T-helper 1 cell (primary cell): Measurements from ENCODE around the gene DCN.

Experiments
- DNase-seq, 5 donors: peaks; one replicate each; pipeline ENCODE4 v3.0.0-alpha.2; 2012 to 2020

The DCN gene

DNA sequence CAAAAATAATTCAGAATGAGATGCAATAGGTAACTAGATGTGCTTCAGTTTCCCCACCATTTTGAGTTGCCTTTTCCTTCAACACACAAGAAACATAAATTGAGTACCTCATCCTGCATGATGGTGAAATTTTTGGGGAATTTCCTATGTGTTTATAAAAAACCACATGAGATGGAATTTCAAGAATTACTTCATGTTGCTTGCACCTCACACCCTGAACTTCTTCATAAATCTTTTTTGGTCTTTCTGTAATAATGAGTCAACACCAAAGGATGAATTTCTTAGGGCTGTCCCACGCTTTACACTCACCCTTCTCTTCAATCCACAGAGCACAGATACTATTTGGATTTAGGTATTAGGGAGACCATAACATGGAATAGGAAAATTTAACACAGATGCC is 48.7 kb downstream of the DCN start:
- DNase-seq = no peak

DNA sequence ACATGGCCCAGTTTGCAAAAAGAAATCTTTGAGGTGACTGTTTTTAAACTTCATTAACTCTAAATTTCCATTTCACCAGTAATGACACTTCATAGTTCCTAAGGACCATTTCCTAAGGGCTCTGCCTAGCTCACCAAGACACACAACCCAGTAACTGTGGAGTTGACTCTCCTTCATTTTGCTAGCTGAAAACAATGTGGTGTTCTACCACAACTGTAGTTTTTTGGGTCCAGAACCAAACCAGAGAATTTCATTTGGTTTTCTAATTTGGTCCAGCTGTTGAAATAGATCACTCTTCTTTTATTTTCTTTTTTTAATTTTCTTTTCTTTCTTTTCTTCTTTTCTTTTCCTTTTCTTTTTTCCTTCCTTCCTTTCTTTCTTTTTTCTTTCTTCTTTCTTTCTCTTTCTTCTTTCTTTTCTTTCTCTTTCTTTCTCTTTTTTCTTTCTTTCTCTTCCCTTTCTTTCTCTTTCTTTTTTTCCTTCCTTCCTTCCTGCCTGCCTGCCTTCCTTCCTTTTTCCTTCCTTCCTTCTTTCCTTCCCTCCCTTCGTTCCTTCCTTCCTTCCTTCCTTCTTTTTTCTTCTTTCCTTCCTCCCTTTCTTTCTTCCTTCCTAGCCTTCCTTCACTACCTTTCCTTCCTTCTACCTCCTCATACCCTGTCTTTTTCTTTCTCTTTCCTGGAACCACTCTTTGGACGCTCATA is 52.8 kb downstream of the DCN start:
- DNase-seq = no peak

DNA sequence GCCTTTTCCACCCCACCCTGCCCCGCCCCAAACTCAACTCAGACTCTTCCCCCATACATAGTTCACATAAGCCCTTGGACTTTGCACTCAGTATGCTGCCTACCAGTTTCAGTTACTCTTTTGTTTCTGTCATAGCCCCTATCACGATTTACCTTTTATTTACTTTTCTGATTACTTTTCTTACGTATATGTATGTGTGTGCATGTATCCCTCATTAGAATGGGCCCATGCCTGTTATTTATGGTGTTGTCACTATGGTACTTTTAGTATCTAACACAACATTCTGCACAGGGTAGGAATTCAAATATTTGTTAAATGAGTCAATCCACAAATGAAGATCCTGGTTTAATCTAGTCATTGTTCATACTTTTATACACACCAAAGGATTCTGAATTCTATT is 54.9 kb downstream of the DCN start:
- no peak for DNase-seq

DNA sequence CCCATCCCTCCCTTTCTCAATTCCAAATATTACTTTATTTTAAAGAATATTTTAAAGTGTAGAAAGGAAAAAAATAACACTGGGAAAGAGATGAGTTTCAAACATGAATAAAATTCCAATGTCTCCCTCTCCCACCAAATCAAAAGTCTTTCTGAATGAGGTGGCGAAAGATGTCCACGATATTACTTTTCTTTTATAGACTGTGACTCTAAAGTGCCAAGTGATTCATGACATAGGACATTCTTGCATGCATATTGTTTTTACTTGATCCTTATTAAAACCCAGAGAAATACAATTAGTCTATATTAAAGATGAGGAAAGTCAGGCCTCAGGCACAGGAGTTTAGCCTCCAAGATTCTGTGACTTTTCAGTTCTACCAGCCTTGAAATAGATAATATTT is 55.3 kb downstream of the DCN start:
- DNase-seq = no peak

DNA sequence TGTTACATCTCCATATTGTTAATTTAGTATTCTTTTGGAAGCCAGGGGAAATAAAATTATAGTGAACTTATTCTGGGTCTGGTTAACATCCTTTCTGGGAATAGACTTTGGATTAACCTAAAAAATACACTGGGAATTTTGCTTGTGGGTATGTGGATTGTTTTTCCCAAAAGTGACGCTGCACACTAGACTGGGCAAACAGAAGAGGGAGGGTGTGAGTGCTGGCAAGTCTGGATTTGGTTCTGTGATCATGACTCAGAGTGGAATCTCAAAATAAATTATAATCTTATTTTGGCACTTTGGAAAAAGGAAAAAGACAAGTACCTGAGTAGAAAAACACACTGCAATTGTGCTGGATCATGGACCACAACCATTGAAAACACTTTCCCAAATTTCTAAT is 56.1 kb downstream of the DCN start:
- no peak for DNase-seq

DNA sequence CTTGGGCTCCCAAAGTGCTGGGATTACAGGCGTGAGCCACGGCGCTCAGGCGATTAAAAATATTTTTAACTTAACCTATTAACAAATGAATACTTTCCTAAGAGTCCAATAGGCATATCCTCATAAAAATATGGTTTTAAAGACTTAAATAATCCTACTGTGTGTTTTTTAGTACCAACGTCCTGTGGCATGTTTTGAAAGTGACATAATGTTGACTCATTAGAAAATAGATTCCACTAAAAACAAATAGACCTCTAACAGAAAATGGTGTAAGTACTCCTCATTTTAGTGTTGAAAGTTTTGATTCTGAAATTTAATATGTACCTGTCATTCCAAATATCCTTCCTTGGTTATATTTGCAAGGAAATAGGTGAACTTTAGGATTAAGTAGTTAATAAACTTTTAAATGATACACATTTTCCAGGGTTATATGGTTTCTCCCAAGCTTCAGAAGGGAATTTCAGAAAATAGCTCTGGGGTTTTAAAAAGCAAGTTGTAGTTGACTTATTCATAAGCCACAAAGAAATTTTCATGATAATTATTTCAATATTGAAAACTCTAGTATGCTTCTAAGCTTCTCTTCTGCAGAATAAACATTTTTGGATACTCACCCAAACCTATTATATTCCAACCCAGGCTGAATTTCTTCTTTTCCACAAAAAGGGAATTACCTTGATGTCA is 59.2 kb downstream of the DCN start:
- DNase-seq = no peak

DNA sequence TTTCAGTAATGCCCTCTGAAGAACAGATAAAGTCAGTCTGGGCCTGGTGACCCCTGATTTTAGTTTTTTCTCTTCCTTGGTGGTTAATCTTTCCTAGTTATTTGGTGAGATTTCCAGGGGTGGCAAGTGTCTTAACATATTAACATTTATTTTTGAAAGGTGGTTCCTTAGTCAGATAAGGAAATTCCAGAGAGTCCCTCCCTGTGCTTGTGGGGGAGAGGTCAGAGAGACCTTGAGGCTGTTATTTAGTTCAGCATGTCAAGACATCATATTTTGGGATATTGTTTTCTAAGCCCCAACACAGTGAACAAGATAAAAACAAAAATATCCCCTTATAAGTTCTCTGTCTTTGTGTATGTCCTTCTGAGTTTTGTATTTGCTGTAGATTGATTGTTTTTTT is 61.8 kb downstream of the DCN start:
- DNase-seq = no peak

DNA sequence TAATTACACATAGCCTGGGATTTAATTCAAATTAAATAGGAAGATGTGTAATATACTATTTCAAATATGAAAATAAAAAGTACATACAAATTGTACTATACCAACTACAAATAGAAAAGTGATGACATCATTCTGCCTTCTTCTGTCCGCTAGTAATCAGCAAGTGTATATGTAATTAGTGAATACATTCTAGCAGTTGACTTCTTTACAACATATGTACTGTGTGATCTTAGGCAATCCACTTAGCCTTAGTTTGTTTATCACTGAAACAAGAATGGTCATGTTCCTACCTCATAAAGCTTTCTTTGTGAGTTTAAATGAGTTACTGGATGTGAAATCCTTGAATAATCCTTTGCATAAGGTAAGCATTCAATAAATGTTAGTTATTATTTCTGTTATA is 63.5 kb downstream of the DCN start:
- DNase-seq = no peak

DNA sequence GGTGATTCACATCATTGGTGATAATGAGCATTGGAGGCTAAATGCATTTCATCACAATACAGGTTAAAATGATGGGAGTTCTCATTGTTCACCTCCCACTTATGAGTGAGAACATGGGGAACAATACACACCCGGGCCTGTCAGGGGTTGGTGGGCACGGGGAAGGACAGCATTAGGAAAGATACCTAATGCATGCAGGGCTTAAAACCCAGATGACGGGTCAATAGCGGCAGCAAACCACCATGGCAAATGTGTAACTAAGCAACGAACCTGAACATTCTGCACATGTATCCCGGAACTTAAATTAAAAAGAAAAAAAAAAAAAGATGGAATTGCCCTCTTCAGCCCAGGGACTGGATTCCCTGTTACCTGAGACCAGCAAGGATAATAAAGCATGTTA is 69.0 kb downstream of the DCN start:
- DNase-seq = no peak

DNA sequence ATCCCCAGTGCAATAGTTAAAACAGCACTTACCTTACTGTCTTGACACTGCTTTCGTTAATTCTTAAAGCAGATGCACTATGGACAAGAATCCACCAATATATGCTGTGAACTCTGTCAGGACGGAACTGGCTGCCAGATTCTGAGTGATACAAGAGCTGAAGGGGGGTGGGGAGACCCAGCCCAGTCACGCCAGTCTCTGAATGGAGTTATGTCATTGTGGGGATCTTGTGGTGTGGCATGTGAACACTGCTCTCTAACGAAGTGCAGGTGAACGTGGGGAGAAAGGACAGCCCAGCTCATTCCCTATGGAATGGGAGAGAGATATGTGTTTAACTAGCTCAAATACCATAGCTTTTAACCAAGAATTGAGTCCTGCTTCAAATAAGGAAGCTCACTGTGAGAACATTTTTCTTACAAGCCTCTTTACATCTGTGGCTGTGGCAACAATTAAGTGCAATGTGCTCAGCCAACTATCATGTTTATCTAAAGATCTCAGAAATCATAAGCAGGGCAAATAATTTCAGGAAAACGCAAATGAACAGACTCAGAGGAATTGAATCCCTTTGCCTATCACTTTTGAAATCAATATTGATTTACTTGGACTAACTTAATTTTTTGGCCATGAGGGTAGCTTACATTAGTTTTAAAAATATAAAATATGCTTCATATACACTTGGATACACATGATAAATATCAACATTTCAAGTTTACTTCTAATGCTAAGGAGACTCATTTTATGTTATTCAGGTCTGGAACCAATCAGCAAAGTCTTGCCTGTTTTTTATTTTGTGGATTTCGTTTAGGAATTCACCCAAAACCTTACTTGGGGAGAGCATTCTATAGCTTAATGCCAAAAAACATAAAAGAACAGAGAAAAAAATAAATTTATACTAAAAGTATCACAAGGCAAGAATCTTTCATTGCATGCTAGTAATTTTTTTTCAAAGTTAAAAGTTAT is 71.0 kb downstream of the DCN start, which contains the start of gene LUM:
Gene LUM (minus strand): TSS at position 129 of the 960 bp plus-strand sequence. CDS start 2,515 bp downstream, outside the sequence.
- DNase-seq = no peak

DNA sequence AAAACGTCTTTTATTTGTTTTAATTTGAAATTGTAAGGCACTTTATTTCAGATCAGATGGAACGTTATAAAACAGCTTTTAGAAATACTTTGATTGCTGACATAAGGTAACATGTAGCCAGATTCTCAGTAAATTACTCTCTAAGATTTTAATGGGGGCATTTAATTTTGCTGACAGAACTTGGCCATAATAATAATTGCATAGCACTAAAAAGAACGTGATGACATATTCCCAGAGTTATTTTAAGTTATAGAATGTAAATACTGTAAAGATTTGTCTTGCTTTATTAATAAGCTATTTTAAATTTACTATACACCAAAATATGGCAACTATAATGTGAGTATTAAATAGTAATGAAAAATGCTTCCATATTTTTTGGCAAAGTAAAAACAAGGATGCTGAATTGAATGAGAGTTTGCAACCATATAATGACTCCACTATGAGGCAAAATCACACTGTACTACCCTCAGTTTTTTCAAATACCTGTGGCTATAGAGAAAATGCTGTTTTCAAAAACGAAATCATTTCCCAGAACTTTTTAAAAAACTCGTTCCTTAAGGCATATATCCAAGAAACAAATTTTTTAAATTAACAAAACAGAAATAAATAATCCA is 72.2 kb downstream of the DCN start:
- DNase-seq = no peak

DNA sequence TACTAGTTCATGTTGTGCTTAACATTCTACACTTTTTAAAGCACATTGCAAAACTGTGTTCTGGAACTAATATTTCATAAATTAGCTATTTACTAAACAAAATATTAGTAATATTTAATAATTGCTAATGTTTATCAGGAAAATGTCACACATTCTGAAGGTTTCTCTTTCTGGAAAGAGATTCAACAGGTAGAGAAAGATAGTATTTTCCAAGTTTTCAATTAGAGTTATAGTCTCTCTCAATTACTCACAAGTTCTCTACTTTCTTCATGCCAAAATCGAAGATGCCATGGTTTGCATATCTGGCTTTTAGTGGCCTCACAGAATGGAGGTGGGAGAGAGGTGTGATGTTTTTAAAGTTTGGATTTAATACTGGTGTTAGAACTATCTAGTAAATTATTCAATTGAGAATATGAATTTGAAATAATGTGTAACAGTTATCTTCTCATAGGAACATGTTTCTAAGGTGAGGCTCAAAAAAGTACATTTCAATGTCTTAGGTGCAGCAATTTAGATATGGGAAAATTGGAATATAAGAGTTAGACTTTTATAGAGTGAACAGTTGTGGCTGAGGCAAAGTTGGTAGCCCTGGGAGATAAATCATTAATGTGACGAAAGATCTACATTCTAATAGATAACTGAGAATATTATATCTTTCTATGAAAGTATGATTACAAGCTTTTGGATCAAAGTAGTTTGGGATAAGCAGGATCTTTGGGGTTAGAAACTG is 72.9 kb downstream of the DCN start:
- DNase-seq = no peak

DNA sequence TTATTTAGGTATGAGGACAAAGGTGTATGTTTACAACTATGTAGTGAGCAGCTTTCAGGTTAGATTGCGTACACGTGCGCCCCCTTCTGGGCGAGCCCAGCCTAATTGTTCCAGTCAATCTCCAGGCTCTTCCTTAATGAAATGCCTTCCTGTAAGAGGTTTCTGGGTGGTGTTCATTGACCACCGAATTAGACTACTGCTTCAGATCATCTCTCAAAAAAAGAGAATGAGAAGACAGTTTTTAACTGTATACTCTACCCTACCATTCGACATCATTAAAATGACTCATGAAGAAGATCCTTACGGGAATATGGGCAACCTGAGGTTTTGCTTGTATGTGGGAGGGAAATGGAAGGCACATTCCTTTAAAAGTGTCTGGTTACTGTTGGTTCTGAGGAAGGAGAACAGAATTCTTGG is 73.5 kb downstream of the DCN start:
- peak in 2 of 5 donors; percentile 11 to 37 for DNase-seq

DNA sequence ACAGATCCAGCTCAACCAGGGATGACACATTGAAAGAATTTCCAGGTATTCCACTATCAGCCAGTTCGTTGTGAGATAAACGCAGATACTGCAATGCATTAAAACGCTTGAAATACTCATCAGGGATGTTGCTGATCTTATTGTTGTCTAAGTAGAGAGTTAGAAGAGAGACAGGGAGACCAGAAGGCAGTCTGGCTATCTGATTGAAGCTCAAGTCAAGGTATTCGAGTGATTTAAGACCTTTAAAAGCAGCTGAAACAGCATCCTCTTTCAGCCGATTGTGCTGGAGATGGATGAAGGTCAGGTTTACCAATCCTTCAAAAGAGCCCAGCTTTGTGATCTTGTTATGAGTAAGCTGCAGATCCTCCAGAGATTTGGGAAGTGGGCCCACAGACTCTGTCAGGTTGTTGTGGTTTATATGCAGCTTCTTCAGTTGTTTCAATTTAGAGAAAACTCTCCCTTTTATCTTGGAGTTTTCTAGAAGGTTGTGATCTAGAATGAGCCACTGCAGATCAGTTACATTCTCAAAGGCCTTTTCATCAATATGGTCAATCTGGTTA is 74.3 kb downstream of the DCN start:
- no peak for DNase-seq

DNA sequence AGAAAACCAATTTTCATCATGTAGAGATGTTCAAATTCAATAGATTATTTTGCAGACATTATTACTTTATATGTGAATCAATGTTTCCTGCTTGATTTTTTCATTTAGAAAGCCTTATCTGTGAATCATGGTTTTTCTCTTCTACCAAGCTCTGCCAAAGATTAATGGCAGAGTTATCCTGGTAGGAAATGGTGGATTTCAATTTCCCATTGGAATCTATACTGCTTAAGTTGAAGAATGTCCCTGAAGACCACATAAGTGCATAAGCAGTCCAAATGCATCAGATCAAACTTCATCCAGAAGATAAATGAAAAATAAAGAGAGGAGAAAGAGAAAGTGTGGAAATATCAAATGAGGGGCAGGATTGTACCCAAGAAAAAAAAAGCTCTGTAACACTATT is 76.3 kb downstream of the DCN start:
- no peak for DNase-seq

DNA sequence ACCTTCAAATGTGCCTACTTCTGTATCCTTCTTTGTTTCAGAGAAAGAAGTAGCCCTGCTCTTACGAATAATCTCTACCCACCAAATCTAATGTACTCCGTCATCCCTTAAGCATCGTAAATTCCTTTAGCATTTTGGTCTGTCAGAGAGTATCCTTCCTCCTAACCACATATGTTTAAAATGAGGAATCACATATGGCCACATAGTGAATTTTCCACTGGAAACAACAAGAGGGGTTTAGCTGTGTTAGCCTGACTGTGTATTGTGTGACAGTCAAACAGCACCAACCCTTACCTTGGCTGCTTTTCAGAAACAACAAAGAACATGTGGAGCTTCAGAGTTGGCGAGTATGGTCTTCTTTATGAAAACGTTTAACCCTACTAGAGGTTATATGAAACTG is 76.8 kb downstream of the DCN start:
- DNase-seq = no peak

DNA sequence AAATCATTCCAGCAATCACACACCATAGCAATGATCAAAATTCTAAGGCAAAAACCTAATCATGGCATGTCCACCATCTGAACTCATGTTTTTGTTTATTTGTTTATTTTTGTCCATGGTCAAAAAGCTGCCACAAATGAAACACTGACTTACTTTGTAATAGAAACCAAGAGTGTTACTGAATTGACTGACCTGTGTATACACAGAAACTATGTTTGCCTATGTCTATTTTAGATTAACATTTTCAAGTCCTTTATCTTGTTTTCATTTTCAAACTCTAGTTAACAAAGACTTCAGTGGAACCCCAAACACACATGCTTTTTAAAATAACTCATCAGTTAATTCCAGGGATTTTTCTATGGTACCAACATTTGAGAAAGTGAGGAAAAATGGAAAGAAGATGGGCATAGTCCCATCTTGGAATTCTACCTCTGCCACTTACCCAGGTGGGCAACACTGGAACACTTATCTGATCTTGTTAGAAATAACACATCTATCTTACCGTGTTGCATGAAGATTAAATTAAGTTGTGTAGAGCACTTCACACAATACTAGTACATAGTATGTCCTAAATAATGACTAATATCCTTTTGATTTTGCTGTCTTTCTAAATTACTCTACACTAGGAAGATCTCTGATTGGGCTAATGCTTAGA is 77.7 kb downstream of the DCN start:
- DNase-seq = no peak

DNA sequence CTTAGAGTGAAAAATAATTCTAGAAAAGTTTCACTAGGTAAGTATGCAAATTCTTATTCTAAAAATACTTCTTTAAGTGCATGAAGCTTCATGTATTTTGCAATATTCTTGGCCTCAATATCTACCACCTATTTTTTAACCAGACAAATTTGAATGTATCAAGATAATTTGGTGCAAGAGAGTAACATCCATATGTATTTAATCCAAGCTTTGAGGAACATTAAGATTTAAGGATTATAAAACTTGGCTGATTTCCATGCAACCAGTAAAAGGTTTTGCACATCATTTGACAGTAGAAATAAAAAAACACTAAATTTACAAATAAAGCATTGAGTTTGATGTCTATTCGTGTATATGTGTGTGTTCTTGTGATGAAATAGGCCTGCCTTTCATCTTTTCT is 79.0 kb downstream of the DCN start:
- DNase-seq = no peak

DNA sequence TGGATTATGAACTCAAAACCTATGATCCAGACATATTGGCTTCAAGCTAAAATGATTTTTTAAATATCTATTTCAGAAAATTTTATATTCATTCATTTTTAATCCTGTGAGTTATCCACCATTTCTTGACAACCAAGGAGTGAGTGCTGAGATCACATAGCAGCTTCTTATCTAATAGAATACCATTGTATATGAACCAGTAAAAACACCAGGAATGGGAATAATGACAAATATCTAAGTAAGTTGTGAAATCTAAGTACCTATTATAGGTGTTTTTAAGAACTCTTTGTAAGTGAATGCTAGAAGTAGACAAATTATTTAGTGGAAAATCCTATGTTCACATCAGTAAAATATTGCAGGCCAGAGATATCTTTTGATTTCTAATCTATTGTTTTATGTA is 79.5 kb downstream of the DCN start:
- DNase-seq = no peak

DNA sequence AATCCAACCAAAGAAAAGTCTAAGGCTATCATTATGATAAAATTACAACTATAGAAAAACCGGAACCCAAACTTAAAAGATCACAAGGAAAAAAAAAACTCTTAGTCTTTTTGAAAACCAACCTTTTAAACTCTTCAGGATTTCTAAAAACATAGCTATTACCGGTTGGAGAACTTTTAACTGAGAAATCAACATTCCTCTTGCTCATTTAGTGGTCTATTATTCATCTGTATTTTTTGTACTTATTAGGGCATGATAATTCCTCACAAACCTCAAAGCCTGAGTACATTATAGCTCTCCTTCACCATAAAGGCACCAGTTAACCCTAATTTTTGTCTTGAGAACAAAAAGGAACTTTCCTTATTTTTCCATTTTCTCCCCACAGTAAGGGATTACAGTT is 81.7 kb downstream of the DCN start:
- DNase-seq = no peak

DNA sequence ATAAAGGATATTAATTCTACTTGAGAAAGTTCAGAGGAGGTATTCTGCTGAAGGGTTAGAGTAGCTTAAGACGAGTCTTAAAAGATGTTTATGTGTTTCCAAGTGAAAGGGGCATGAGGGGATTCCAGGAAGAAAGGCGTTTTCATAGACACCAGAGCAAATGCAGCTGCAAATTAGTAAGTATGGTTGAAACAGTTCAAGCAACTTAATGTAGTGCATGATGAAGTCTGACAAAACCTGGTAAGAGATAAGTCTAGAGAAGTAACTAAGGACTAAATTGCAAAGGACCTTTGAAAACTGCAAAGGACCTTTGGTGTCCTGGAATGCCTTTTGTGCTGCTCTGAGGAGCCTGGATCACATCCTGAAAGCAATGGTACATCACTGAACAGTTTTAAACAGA is 82.8 kb downstream of the DCN start:
- DNase-seq = no peak
